Thyroid gland (tissue), 4 donors: ENCODE data around the gene FXR1. TPM values are rescaled to one million over a fixed set of nuclear protein-coding genes. Genes with fewer than 3 reads are reported as not detected.
"Not testable (repeated sequence)": the region's sequence is repeated elsewhere in the genome, so short reads cannot be mapped to it uniquely, and the experiment has no call there.

Source experiments
- DNase-seq, 2 donors: peaks; one replicate each; pipeline ENCODE4 v3.0.0-alpha.2; 2019
- H3K27ac ChIP-seq, 3 donors: fragments of 200-600 bp; sonication (generic); 1 replicate in 2 of 3; 2 replicates in 1 of 3; pipeline ENCODE4 v1.5.1; 2016 to 2019; ENCODE audit warnings: mild to moderate bottlenecking in 1 of 3, moderate library complexity in 1 of 3
- H3K27me3 ChIP-seq: fragments of 200-600 bp; sonication (generic); one replicate; pipeline ENCODE4 v1.5.1; 2019
- H3K36me3 ChIP-seq, 2 donors: fragments of 200-600 bp; sonication (generic); one replicate each; pipeline ENCODE4 v1.5.1; 2016 to 2019
- H3K4me1 ChIP-seq, 2 donors: fragments of 200-600 bp; sonication (generic); one replicate each; pipeline ENCODE4 v1.5.1; 2017 to 2019
- H3K4me3 ChIP-seq, 3 donors: fragments of 200-600 bp; sonication (generic); replicated peaks in 1 of 3; 1 replicate in 2 of 3; 2 replicates in 1 of 3; pipeline ENCODE4 v1.5.1; 2016; ENCODE audit warnings: mild to moderate bottlenecking in 1 of 3
- H3K9me3 ChIP-seq: fragments of 200-600 bp; sonication (generic); one replicate; pipeline ENCODE4 v1.5.1; 2017
- POLR2A ChIP-seq, 2 donors: fragments of 450-650 bp; IDR thresholded peaks; one replicate each; pipeline ENCODE4 v1.6.1; 2017; ENCODE audit warnings: antibody characterized with exemption in 2 of 2, mild to moderate bottlenecking in 2 of 2, moderate library complexity in 1 of 2
- WGBS, 2 donors: methylation state at CpG; one replicate each; pipeline ENCODE4 v1.1.5; 2017; 5-methylcytosine and 5-hydroxymethylcytosine counted together
- intact Hi-C: fragments of 100-400 bp; cut with DNase I; formaldehyde crosslinking; loops from one replicate; pipeline ENCODE4 v1.15.1; 2023
- total RNA-seq, 4 donors: library from RNA; depleted of rRNA; stranded (reverse); fragments of >200 nt; gene quantifications; one replicate each; pipeline ENCODE4 v1.2.3, GENCODE V29; 2016
- TF ChIP-seq, protein P1 (sequence below), 6 experiments: fragments of 200-600 bp in 3 of 6; fragments of 450-650 bp in 3 of 6; sonication (generic) in 3 of 6; IDR thresholded peaks; one replicate each; pipeline ENCODE4 v1.5.1; 2016 to 2019; ENCODE audit warnings: antibody characterized with exemption in 6 of 6, mild to moderate bottlenecking in 2 of 6, inconsistent platforms in 1 of 6, moderate library complexity in 1 of 6

FXR1 gene
- total RNA-seq, result 100 to 1,000 TPM; 115 to 142 (median 133) TPM

DNA sequence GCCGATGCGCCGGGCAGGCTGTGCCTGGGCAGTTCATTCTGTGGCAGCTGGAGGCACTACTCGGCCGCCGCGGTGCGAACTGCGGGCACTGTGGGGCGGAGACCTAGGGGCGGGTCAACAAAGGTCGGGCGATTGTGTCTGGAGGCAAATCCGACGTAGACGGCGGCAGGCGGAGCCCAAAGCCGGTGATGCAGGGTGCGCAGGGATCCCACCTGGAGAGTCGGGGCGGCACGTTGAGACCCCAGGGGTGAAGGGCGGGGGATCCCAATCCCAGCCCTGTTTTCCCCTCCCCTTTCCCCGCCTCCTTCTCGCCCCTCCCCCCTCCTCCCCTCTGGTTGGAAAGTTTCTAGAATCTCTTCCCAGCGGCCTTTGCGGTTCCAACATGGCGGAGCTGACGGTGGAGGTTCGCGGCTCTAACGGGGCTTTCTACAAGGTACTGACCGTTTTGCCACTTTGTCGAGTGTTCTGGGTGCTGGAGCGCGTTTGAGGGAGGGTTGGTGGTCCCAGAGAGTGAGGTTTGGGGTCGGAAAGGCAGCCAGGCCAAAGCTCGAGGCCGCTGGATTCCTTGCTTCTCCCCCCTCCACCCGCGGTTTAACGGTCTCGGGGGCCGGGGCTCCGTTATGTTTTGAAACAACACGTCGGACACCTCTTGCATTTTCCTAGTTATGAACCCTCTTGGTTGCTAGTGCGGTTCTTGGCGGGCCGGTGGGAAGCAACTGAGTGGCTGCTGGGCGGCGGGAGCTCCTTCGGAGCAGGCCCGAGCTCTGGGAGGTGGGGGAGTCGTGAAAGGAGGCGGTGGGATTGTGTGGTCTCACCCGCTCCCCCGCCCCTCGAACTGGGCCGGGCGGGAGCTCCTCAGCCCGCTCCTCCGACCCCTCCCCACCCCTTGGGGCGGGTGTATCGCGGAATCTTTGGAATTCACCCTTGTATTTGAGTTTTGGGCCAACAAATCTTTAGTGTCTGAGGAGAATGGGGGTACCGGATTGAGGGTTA is at the start of gene FXR1:
TSS of gene FXR1 (plus strand) at position 367 of the 993 bp plus-strand sequence. CDS start at position 383, 16 bp downstream.
- intact Hi-C loops, result no loop called here
- H3K4me3 ChIP-seq, result peak within 1 kb of the TSS; percentile 35 to 97 (median 69)

DNA sequence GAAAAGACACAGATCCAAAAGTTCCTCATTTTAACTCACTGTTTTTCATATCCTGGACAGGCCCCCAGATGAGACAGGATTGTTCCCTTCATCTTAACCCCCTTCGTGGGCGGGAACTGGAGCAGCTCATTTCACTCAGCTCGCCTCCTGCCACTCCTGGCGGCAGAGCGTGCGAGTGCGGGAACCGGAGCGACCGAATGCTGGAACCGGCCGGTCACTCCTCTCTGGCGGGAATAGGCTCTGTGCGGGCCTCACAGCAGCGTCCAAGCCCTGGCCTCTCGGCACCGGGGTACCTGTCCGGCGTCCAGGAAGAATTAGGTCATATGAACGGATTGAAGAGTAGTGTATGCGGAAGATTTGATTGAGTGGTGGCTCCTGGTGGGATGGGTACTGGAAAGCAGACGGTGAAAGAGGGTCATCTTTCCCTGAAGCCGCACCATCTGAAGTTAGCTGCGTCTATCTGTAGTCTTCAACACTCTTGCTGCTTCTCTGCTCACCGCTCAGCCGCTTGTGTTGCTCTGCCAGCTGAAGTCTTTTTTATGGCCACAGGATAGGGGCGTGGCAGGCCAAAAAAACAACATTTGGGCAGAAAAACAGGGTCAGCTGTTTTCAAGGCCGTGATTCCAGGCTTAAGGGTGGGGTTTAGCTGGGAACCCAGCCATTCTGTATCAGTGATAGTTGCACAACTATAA is 42.3 kb upstream of the FXR1 start:
- WGBS, 2 donors, result 19% methylated on average over 27 to 28 of the region's 28 CpGs
- H3K36me3 ChIP-seq, result no peaks in the 10 kb centered on the region
- peaks cover 0 to 8% of the 10 kb centered on the region in 2 donors for H3K4me1 ChIP-seq
- intact Hi-C loops, result no loop called here
- H3K4me3 ChIP-seq, result peak overlapping the region in 1 of 3 donors; percentile 12
- no peaks in the 10 kb centered on the region for H3K27me3 ChIP-seq
- no peak for TF ChIP-seq POLR2A (IDR thresholded peaks at IDR 0.05)
- TF ChIP-seq, protein P1, sequence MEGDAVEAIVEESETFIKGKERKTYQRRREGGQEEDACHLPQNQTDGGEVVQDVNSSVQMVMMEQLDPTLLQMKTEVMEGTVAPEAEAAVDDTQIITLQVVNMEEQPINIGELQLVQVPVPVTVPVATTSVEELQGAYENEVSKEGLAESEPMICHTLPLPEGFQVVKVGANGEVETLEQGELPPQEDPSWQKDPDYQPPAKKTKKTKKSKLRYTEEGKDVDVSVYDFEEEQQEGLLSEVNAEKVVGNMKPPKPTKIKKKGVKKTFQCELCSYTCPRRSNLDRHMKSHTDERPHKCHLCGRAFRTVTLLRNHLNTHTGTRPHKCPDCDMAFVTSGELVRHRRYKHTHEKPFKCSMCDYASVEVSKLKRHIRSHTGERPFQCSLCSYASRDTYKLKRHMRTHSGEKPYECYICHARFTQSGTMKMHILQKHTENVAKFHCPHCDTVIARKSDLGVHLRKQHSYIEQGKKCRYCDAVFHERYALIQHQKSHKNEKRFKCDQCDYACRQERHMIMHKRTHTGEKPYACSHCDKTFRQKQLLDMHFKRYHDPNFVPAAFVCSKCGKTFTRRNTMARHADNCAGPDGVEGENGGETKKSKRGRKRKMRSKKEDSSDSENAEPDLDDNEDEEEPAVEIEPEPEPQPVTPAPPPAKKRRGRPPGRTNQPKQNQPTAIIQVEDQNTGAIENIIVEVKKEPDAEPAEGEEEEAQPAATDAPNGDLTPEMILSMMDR (IDR thresholded peaks at IDR 0.05), result no peak
- peak; percentile 20 to 29 for DNase-seq
- H3K27ac ChIP-seq, result no peak overlapping the region
- no peaks in the 10 kb centered on the region for H3K9me3 ChIP-seq

More for the DNA sequence above, at the start of gene FXR1:
- Histone ChIP-seq H3K27me3 (no peaks in the 10 kb centered on the region), H3K27ac (peak within 1 kb of the TSS; percentile 83 to 98 (median 88)), H3K36me3 (no peaks in the 10 kb centered on the region), H3K9me3 (no peaks in the 10 kb centered on the region), H3K4me1 (peaks cover 16 to 24% of the 10 kb centered on the region in 2 donors)
- peak; percentile 19 to 73 for TF ChIP-seq POLR2A (IDR thresholded peaks at IDR 0.05)
- TF ChIP-seq, protein P1 (IDR thresholded peaks at IDR 0.05), result peak; percentile 7 to 95 (median 72)
- WGBS, 2 donors, result 0 to 1% methylated on average over 47 to 67 of the region's 68 CpGs
- DNase-seq, result peak; percentile 93 to 95

DNA sequence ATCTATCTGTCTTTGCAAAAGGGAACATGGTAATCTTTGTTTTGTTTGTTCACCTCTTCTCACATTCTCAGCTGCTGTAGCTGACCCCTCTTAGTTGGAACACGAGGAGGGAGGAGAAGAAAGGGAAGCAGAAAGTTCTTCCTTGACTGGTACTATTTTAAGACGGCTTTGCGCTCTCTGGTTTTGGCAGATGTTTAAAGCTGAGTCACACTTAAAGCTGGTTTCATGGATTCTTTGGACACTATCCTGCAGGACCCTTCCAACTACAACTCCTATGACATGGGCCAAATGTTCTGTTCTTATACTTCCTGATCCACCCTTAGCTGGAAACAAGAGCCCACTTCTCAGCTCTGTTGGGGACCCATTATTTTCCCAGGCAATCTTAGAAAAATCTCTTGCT is 40.6 kb upstream of the FXR1 start:
- DNase-seq, result no peak
- Histone ChIP-seq H3K27me3 (no peaks in the 10 kb centered on the region), H3K9me3 (no peaks in the 10 kb centered on the region), H3K4me3 (no peak overlapping the region), H3K4me1 (peaks cover 0 to 8% of the 10 kb centered on the region in 2 donors), H3K36me3 (no peaks in the 10 kb centered on the region), H3K27ac (no peak overlapping the region)
- 53 to 55% methylated on average over 3 of the region's 3 CpGs for WGBS, 2 donors
- intact Hi-C loops, result no loop called here
- no peak for TF ChIP-seq POLR2A (IDR thresholded peaks at IDR 0.05)
- TF ChIP-seq, protein P1 (IDR thresholded peaks at IDR 0.05), result no peak

DNA sequence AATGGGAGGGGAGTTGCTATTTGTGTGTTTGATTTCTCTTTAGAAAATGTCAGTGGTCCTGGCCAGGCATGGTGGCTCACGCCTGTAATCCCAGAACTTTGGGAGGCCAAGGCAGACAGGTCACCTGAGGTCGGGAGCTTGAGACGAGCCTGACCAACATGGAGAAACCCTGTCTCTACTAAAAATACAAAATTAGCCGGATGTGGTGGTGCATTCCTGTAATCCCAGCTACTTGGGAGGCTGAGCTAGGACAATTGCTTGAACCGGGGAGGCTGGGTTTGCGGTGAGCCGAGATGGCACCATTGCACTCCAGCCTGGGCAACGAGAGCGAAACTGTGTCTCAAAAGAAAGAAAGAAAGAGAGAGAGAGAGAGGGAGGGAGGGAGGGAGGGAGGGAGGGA is 40.0 kb upstream of the FXR1 start:
- DNase-seq, H3K4me3 ChIP-seq, H3K4me1 ChIP-seq, H3K9me3 ChIP-seq, intact Hi-C loops, H3K27ac ChIP-seq, H3K27me3 ChIP-seq, H3K36me3 ChIP-seq: not testable (repeated sequence)
- WGBS, 2 donors, result 88 to 90% methylated on average over 9 of the region's 9 CpGs

DNA sequence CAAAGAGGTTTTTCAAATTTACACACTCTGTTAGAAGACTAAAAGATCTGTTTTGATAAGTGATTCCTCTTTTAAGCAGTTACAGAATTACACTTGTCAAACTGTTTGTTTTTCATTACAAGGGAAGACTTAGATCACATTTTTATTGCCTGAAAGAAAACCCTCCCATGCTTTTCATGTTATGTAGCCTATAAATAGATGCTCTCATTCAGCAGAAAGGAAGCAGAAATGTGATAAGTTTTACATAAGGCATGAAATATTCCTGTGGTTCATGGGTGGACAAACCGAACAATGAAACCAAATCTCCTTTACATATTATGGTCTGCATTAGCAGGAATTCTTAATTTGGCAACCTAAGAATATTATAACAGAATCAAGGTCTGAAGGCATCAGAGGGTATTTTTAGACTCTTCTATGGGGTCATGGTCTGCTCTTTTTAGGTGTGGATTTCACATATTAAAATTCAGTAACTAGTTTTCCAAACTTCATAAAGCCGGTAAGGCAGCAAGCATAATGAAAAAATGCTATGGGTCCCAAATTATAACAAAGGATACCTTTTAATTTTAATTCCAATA is 37.3 kb upstream of the FXR1 start:
- Histone ChIP-seq H3K9me3 (no peaks in the 10 kb centered on the region), H3K36me3 (no peaks in the 10 kb centered on the region), H3K27me3 (no peaks in the 10 kb centered on the region), H3K4me1 (peaks cover 0 to 2% of the 10 kb centered on the region in 2 donors), H3K27ac (no peak overlapping the region), H3K4me3 (no peak overlapping the region)
- no peak for TF ChIP-seq POLR2A (IDR thresholded peaks at IDR 0.05)
- TF ChIP-seq, protein P1 (IDR thresholded peaks at IDR 0.05), result no peak
- intact Hi-C loops, result no loop called here
- DNase-seq, result no peak
- WGBS, 2 donors, result 82 to 88% methylated on average over 2 of the region's 2 CpGs
